BLaER1 treated with 17β-estradiol and CSF1 and Interleukin-3, amounts not matched to agents 10 nM and 100 nM (cell line): Measurements from ENCODE around the gene BARHL1.

Source experiments
- H3K27ac ChIP-seq, 11 experiments: shearing (Covaris generic); formaldehyde crosslinking; 2 replicates each; pipeline ENCODE4 v1.8.1; 2022
- H3K27me3 ChIP-seq, 11 experiments: shearing (Covaris generic); formaldehyde crosslinking; 2 replicates each; pipeline ENCODE4 v1.8.1; 2022
- H3K36me3 ChIP-seq, 11 experiments: shearing (Covaris generic); formaldehyde crosslinking; 2 replicates each; pipeline ENCODE4 v1.8.1; 2022
- H3K4me1 ChIP-seq, 10 experiments: shearing (Covaris generic); formaldehyde crosslinking; 2 replicates each; pipeline ENCODE4 v1.8.1; 2022
- H3K4me2 ChIP-seq, 11 experiments: shearing (Covaris generic); formaldehyde crosslinking; 2 replicates each; pipeline ENCODE4 v1.8.1; 2022
- H3K4me3 ChIP-seq, 10 experiments: shearing (Covaris generic); formaldehyde crosslinking; 2 replicates each; pipeline ENCODE4 v1.8.1; 2022
- H3K9ac ChIP-seq, 11 experiments: shearing (Covaris generic); formaldehyde crosslinking; 2 replicates each; pipeline ENCODE4 v1.8.1; 2022
- H3K9me3 ChIP-seq, 11 experiments: shearing (Covaris generic); formaldehyde crosslinking; replicated peaks in 1 of 11; 2 replicates each; pipeline ENCODE4 v1.8.1; 2022
- H4K20me1 ChIP-seq, 11 experiments: shearing (Covaris generic); formaldehyde crosslinking; 2 replicates each; pipeline ENCODE4 v1.8.1; 2022
- Cebpa-rat ChIP-seq, 11 experiments: shearing (Covaris generic); IDR thresholded peaks; 2 replicates each; pipeline ENCODE4 v1.8.1; 2022

Gene BARHL1

GRCh38 chr9:132594412-132594811 lies 12.0 kb downstream of the BARHL1 start:
- Histone ChIP-seq H3K27me3 (peaks cover 33 to 44% (median 41%) of the 10 kb centered on the region in 11 experiments), H4K20me1 (peaks cover 25 to 98% (median 83%) of the 10 kb centered on the region in 11 experiments; a peak in 21 of 22 replicates), H3K27ac (no peak overlapping the region), H3K36me3 (peaks cover 24 to 54% (median 35%) of the 10 kb centered on the region in 11 experiments), H3K4me1 (peaks cover 29 to 46% (median 39%) of the 10 kb centered on the region in 10 experiments), H3K4me3 (no peak overlapping the region), H3K9ac (no peak overlapping the region), H3K4me2 (no peak overlapping the region), H3K9me3 (no peaks in the 10 kb centered on the region)
- no peak for TF ChIP-seq Cebpa-rat (IDR thresholded peaks at IDR 0.05)

- no peak for TF ChIP-seq Cebpa-rat (IDR thresholded peaks at IDR 0.05)
- Histone ChIP-seq H3K4me2 (peak overlapping the region in 4 of 11 experiments; percentile 82 to 93 (median 88); a peak in 7 of 22 replicates), H3K27ac (0 out of 22 replicates have a peak overlapping the region, but pooled peaks of 2 of the 11 experiments have one; percentile 4 to 74), H4K20me1 (peaks cover 25 to 99% (median 76%) of the 10 kb centered on the region in 11 experiments; a peak in 21 of 22 replicates), H3K9ac (no peak overlapping the region), H3K4me3 (no peak overlapping the region), H3K9me3 (no peaks in the 10 kb centered on the region), H3K36me3 (peaks cover 31 to 63% (median 44%) of the 10 kb centered on the region in 11 experiments), H3K27me3 (peaks cover 24 to 35% (median 32%) of the 10 kb centered on the region in 11 experiments), H3K4me1 (peaks cover 29 to 53% (median 44%) of the 10 kb centered on the region in 10 experiments)
Observed at GRCh38 chr9:132595319-132595718, 12.9 kb downstream of the BARHL1 start.

GRCh38 chr9:132596200-132596599 lies 13.8 kb downstream of the BARHL1 start:
- peaks cover 29 to 48% (median 44%) of the 10 kb centered on the region in 10 experiments for H3K4me1 ChIP-seq
- H3K4me3 ChIP-seq: peak overlapping the region in 4 of 10 experiments; percentile 16 to 36 (median 24); a peak in 4 of 20 replicates
- peak overlapping the region in 8 of 11 experiments; percentile 28 to 74 (median 51); a peak in 12 of 22 replicates for H3K27ac ChIP-seq
- no peaks in the 10 kb centered on the region for H3K9me3 ChIP-seq
- peaks cover 15 to 26% (median 23%) of the 10 kb centered on the region in 11 experiments for H3K27me3 ChIP-seq
- peaks cover 25 to 99% (median 67%) of the 10 kb centered on the region in 11 experiments; a peak in 21 of 22 replicates for H4K20me1 ChIP-seq
- TF ChIP-seq Cebpa-rat (IDR thresholded peaks at IDR 0.05): peak in 4 of 11 experiments; percentile 24 to 37 (median 26); a peak in 1 of 22 replicates
- peaks cover 40 to 72% (median 53%) of the 10 kb centered on the region in 11 experiments for H3K36me3 ChIP-seq
- peak overlapping the region in 3 of 11 experiments; percentile 9 to 58 (median 52); a peak in 5 of 22 replicates for H3K9ac ChIP-seq
- H3K4me2 ChIP-seq: peak overlapping the region; percentile 81 to 93 (median 86)

- no peak for TF ChIP-seq Cebpa-rat (IDR thresholded peaks at IDR 0.05)
- Histone ChIP-seq H3K9me3 (no peaks in the 10 kb centered on the region), H4K20me1 (peaks cover 25 to 99% (median 57%) of the 10 kb centered on the region in 11 experiments; a peak in 21 of 22 replicates), H3K4me1 (peaks cover 33 to 53% (median 49%) of the 10 kb centered on the region in 10 experiments), H3K4me3 (peak overlapping the region in 5 of 10 experiments; percentile 6 to 36 (median 23); a peak in 9 of 20 replicates), H3K9ac (peak overlapping the region in 8 of 11 experiments; percentile 7 to 58 (median 30); a peak in 14 of 22 replicates), H3K4me2 (peak overlapping the region; percentile 81 to 93 (median 86)), H3K36me3 (peaks cover 48 to 76% (median 61%) of the 10 kb centered on the region in 11 experiments), H3K27ac (peak overlapping the region in 9 of 11 experiments; percentile 4 to 74 (median 45); a peak in 13 of 22 replicates), H3K27me3 (peaks cover 5 to 15% (median 13%) of the 10 kb centered on the region in 11 experiments)
Observed at GRCh38 chr9:132597073-132597775, 14.8 kb downstream of the BARHL1 start.

- H4K20me1 ChIP-seq: peaks cover 25 to 99% (median 56%) of the 10 kb centered on the region in 11 experiments; a peak in 20 of 22 replicates
- peaks cover 41 to 79% (median 72%) of the 10 kb centered on the region in 10 experiments for H3K4me1 ChIP-seq
- H3K27ac ChIP-seq: no peak overlapping the region
- no peaks in the 10 kb centered on the region for H3K9me3 ChIP-seq
- no peaks in the 10 kb centered on the region for H3K27me3 ChIP-seq
- H3K36me3 ChIP-seq: peaks cover 40 to 78% (median 54%) of the 10 kb centered on the region in 11 experiments
- H3K4me3 ChIP-seq: no peak overlapping the region
- no peak for TF ChIP-seq Cebpa-rat (IDR thresholded peaks at IDR 0.05)
- H3K4me2 ChIP-seq: no peak overlapping the region
- no peak overlapping the region for H3K9ac ChIP-seq
Observed at GRCh38 chr9:132600326-132600984, 18.0 kb downstream of the BARHL1 start.

- Histone ChIP-seq H3K4me3 (no peak overlapping the region), H3K9me3 (no peaks in the 10 kb centered on the region), H3K36me3 (peaks cover 51 to 87% (median 68%) of the 10 kb centered on the region in 11 experiments), H3K27me3 (no peaks in the 10 kb centered on the region), H3K4me2 (peak overlapping the region; percentile 3 to 61 (median 46); a peak in 18 of 22 replicates), H3K4me1 (peaks cover 24 to 62% (median 57%) of the 10 kb centered on the region in 10 experiments), H4K20me1 (peaks cover 11 to 99% (median 55%) of the 10 kb centered on the region in 11 experiments; a peak in 19 of 22 replicates), H3K27ac (no peak overlapping the region), H3K9ac (no peak overlapping the region)
- TF ChIP-seq Cebpa-rat (IDR thresholded peaks at IDR 0.05): no peak
Observed at GRCh38 chr9:132602207-132602606, 19.8 kb downstream of the BARHL1 start.

- H3K9ac ChIP-seq: no peak overlapping the region
- no peak overlapping the region for H3K4me2 ChIP-seq
- H3K27me3 ChIP-seq: no peaks in the 10 kb centered on the region
- peaks cover 73 to 98% (median 86%) of the 10 kb centered on the region in 11 experiments for H3K36me3 ChIP-seq
- H4K20me1 ChIP-seq: peaks cover 0 to 89% (median 53%) of the 10 kb centered on the region in 11 experiments; a peak in 17 of 22 replicates
- no peak overlapping the region for H3K27ac ChIP-seq
- H3K9me3 ChIP-seq: no peaks in the 10 kb centered on the region
- H3K4me3 ChIP-seq: no peak overlapping the region
- TF ChIP-seq Cebpa-rat (IDR thresholded peaks at IDR 0.05): no peak
- H3K4me1 ChIP-seq: peaks cover 12 to 32% (median 29%) of the 10 kb centered on the region in 10 experiments
Observed at GRCh38 chr9:132605387-132605786, 23.0 kb downstream of the BARHL1 start.

GRCh38 chr9:132606066-132606465 lies 23.7 kb downstream of the BARHL1 start:
- TF ChIP-seq Cebpa-rat (IDR thresholded peaks at IDR 0.05): no peak
- no peak overlapping the region for H3K9ac ChIP-seq
- no peaks in the 10 kb centered on the region for H3K9me3 ChIP-seq
- peaks cover 0 to 85% (median 53%) of the 10 kb centered on the region in 11 experiments; a peak in 17 of 22 replicates for H4K20me1 ChIP-seq
- H3K36me3 ChIP-seq: peaks cover 73 to 98% (median 86%) of the 10 kb centered on the region in 11 experiments
- no peak overlapping the region for H3K4me2 ChIP-seq
- H3K27ac ChIP-seq: no peak overlapping the region
- no peak overlapping the region for H3K4me3 ChIP-seq
- H3K27me3 ChIP-seq: no peaks in the 10 kb centered on the region
- peaks cover 12 to 32% (median 29%) of the 10 kb centered on the region in 10 experiments for H3K4me1 ChIP-seq
